Ishikawa (cell line): ENCODE results near the gene STAMBPL1.

ENCODE experiments used
- CEBPB ChIP-seq: IDR thresholded peaks from 2 replicates; pipeline ENCODE4 v1.6.1; 2012
- CREB1 ChIP-seq: IDR thresholded peaks from 2 replicates; pipeline ENCODE4 v1.6.1; 2012; ENCODE audit warnings: low read depth
- EP300 ChIP-seq: IDR thresholded peaks from 2 replicates; pipeline ENCODE4 v1.6.1; 2012; ENCODE audit warnings: borderline replicate concordance
- FOXM1 ChIP-seq: IDR thresholded peaks from 2 replicates; pipeline ENCODE4 v1.6.1; 2012; ENCODE audit warnings: low read depth, borderline replicate concordance
- MAX ChIP-seq: IDR thresholded peaks from 2 replicates; pipeline ENCODE4 v1.6.1; 2012
- NFIC ChIP-seq: IDR thresholded peaks from 2 replicates; pipeline ENCODE4 v1.6.1; 2012
- RAD21 ChIP-seq: IDR thresholded peaks from 2 replicates; pipeline ENCODE4 v1.6.1; 2012; ENCODE audit warnings: low read depth
- TAF1 ChIP-seq: IDR thresholded peaks from 2 replicates; pipeline ENCODE4 v1.6.1; 2012; ENCODE audit warnings: low read depth, mild to moderate bottlenecking
- TEAD4 ChIP-seq: IDR thresholded peaks from 2 replicates; pipeline ENCODE4 v1.6.1; 2012
- USF1 ChIP-seq: IDR thresholded peaks from 2 replicates; pipeline ENCODE4 v1.6.1; 2012
- YY1 ChIP-seq: IDR thresholded peaks from 2 replicates; pipeline ENCODE4 v1.6.1; 2012; ENCODE audit warnings: low read depth
- ZBTB7A ChIP-seq: IDR thresholded peaks from 2 replicates; pipeline ENCODE4 v1.6.1; 2012; ENCODE audit warnings: low read depth
- TF ChIP-seq, protein P1 (sequence below): IDR thresholded peaks from 2 replicates; pipeline ENCODE4 v1.6.1; 2012; ENCODE audit warnings: low read depth, mild to moderate bottlenecking

DNA sequence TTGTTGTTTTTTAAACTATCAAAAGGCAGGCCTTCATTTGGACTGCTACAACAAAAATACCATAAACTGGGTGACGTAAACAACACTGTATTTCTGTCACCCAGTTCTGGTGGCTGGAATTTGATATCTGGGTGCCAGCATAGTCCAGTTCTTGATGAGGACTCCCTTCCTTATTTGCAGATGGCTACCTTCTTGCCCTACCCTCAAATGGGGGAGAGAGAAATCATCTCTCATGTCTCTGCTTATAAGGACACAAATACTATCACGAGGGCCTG, 47.3 kb downstream of the STAMBPL1 start:
- TF ChIP-seq TEAD4, result no peak
- TF ChIP-seq CREB1, result no peak
- TF ChIP-seq MAX, result no peak
- no peak for TF ChIP-seq FOXM1
- no peak for TF ChIP-seq NFIC
- TF ChIP-seq RAD21, result no peak
- TF ChIP-seq, protein P1, sequence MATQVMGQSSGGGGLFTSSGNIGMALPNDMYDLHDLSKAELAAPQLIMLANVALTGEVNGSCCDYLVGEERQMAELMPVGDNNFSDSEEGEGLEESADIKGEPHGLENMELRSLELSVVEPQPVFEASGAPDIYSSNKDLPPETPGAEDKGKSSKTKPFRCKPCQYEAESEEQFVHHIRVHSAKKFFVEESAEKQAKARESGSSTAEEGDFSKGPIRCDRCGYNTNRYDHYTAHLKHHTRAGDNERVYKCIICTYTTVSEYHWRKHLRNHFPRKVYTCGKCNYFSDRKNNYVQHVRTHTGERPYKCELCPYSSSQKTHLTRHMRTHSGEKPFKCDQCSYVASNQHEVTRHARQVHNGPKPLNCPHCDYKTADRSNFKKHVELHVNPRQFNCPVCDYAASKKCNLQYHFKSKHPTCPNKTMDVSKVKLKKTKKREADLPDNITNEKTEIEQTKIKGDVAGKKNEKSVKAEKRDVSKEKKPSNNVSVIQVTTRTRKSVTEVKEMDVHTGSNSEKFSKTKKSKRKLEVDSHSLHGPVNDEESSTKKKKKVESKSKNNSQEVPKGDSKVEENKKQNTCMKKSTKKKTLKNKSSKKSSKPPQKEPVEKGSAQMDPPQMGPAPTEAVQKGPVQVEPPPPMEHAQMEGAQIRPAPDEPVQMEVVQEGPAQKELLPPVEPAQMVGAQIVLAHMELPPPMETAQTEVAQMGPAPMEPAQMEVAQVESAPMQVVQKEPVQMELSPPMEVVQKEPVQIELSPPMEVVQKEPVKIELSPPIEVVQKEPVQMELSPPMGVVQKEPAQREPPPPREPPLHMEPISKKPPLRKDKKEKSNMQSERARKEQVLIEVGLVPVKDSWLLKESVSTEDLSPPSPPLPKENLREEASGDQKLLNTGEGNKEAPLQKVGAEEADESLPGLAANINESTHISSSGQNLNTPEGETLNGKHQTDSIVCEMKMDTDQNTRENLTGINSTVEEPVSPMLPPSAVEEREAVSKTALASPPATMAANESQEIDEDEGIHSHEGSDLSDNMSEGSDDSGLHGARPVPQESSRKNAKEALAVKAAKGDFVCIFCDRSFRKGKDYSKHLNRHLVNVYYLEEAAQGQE, result no peak
- no peak for TF ChIP-seq EP300
- no peak for TF ChIP-seq TAF1
- no peak for TF ChIP-seq YY1
- TF ChIP-seq USF1, result no peak
- TF ChIP-seq CEBPB, result no peak
- no peak for TF ChIP-seq ZBTB7A
